Measurements from ENCODE around the gene NDST1. TPM values are rescaled to one million over a fixed set of nuclear protein-coding genes. Genes with fewer than 3 reads are reported as not detected.

The NDST1 gene
- polyA plus RNA-seq, 1 donor (not counting 4 experiments of a cell fraction or from before 2014, with no cell fraction given) = 24.9 TPM

GRCh38 chr5:150529555-150529954, 21.6 kb downstream of the NDST1 start:
- Histone ChIP-seq H3K27me3 (ENCODE audit: control insufficient read depth, extremely low read depth, insufficient read depth, low read length) (no peaks in the 10 kb centered on the region), H3K9ac (ENCODE audit: control insufficient read depth, extremely low read depth, insufficient read depth, low read length) (no peak overlapping the region), H3K4me1 (ENCODE audit: control insufficient read depth, extremely low read depth, insufficient read depth, low read length) (peaks cover 9% of the 10 kb centered on the region), H3K27ac (ENCODE audit: control insufficient read depth, insufficient read depth, low read length) (no peak overlapping the region), H3K9me1 (ENCODE audit: control insufficient read depth, extremely low read depth, insufficient read depth, low read length) (no peaks in the 10 kb centered on the region), H3K36me3 (ENCODE audit: control insufficient read depth in 2 of 2, extremely low read depth in 1 of 2, insufficient read depth in 2 of 2, low read length in 2 of 2) (peaks cover 21 to 26% of the 10 kb centered on the region in 2 experiments), H3K4me3 (ENCODE audit: control insufficient read depth in 2 of 3, extremely low read depth in 1 of 3, insufficient read depth in 2 of 3, low read depth in 1 of 3, low read length in 3 of 3) (no peak overlapping the region), H2AFZ (ENCODE audit: control insufficient read depth, low read length) (no peak overlapping the region), H3K79me2 (ENCODE audit: control insufficient read depth, insufficient read depth, low read length) (peaks cover 46% of the 10 kb centered on the region), H4K20me1 (ENCODE audit: control insufficient read depth, extremely low read depth, insufficient read depth, low read length) (no peaks in the 10 kb centered on the region), H3K4me2 (ENCODE audit: control insufficient read depth, extremely low read depth, insufficient read depth, low read depth, low read length) (no peak overlapping the region), H3K9me3 (ENCODE audit: control insufficient read depth, low read depth, low read length) (no peaks in the 10 kb centered on the region)
- dilution Hi-C loops (cut with MboI; ENCODE audit: extremely low pct_ligation_motif_present, low sequenced_read_pairs) = no loop called here
- DNase-seq (ENCODE audit: low read depth, low spot score) (no peak), FAIRE-seq (no peak)
- TF ChIP-seq CTCF (optimal IDR thresholded peaks at IDR 0.05 in 1 of 3, IDR thresholded peaks at IDR 0.05 in 1 of 3, conservative IDR thresholded peaks at IDR 0.05 in 1 of 3; ENCODE audit: extremely low read depth in 1 of 3, insufficient read depth in 2 of 3, low read length in 3 of 3) = no peak
- TF ChIP-seq EZH2 (IDR thresholded peaks at IDR 0.05; ENCODE audit: low read length) = no peak

GRCh38 chr5:150530423-150530822, 22.5 kb downstream of the NDST1 start:
- Histone ChIP-seq H3K4me1 (ENCODE audit: control insufficient read depth, extremely low read depth, insufficient read depth, low read length) (peaks cover 9% of the 10 kb centered on the region), H3K36me3 (ENCODE audit: control insufficient read depth in 2 of 2, extremely low read depth in 1 of 2, insufficient read depth in 2 of 2, low read length in 2 of 2) (peaks cover 26 to 31% of the 10 kb centered on the region in 2 experiments), H3K79me2 (ENCODE audit: control insufficient read depth, insufficient read depth, low read length) (peaks cover 37% of the 10 kb centered on the region), H3K27ac (ENCODE audit: control insufficient read depth, insufficient read depth, low read length) (no peak overlapping the region), H3K4me3 (ENCODE audit: control insufficient read depth in 2 of 3, extremely low read depth in 1 of 3, insufficient read depth in 2 of 3, low read depth in 1 of 3, low read length in 3 of 3) (no peak overlapping the region), H3K27me3 (ENCODE audit: control insufficient read depth, extremely low read depth, insufficient read depth, low read length) (no peaks in the 10 kb centered on the region), H3K9me1 (ENCODE audit: control insufficient read depth, extremely low read depth, insufficient read depth, low read length) (no peaks in the 10 kb centered on the region), H4K20me1 (ENCODE audit: control insufficient read depth, extremely low read depth, insufficient read depth, low read length) (no peaks in the 10 kb centered on the region), H3K9ac (ENCODE audit: control insufficient read depth, extremely low read depth, insufficient read depth, low read length) (no peak overlapping the region), H2AFZ (ENCODE audit: control insufficient read depth, low read length) (no peak overlapping the region), H3K4me2 (ENCODE audit: control insufficient read depth, extremely low read depth, insufficient read depth, low read depth, low read length) (no peak overlapping the region), H3K9me3 (ENCODE audit: control insufficient read depth, low read depth, low read length) (no peaks in the 10 kb centered on the region)
- FAIRE-seq (no peak), DNase-seq (ENCODE audit: low read depth, low spot score) (no peak)
- TF ChIP-seq EZH2 (IDR thresholded peaks at IDR 0.05; ENCODE audit: low read length) (no peak), CTCF (optimal IDR thresholded peaks at IDR 0.05 in 1 of 3, IDR thresholded peaks at IDR 0.05 in 1 of 3, conservative IDR thresholded peaks at IDR 0.05 in 1 of 3; ENCODE audit: extremely low read depth in 1 of 3, insufficient read depth in 2 of 3, low read length in 3 of 3) (no peak)
- dilution Hi-C loops (cut with MboI; ENCODE audit: extremely low pct_ligation_motif_present, low sequenced_read_pairs) = no loop called here
